Measurements from ENCODE around the gene ADAMTS15.
A peak's percentile ranks its signal among the peaks of the same experiment; 100 is the strongest.

ADAMTS15 gene

DNA sequence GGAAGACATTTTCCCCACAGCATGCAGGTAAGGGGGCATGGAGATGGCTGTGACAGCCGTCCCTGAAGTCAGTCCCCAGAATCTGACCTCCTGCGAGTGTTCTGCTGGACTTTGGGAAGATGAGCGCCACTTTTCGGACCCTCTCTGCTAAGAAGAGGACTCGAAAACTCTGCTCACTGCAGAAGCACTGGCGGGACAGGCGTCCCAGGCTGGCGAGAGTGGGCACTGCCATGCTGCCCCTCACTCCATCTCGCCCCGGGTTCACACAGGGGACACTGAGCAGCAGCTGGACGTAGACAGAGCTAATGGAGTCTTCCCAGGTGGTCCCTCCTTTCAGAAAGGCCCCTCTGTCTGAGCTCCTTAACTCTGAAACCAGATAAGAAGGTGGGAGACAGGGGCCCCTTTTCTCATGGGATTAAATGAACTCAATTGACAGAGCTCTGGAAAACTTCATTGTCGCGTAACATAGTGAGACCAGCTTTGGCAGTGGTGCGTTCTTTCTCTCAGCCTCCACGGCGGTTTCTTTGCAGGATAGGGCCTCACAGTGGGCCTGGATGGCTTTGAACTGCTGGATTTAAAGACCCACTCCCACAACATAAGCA lies 24.8 kb upstream of the ADAMTS15 start:
- TF ChIP-seq, protein P1, sequence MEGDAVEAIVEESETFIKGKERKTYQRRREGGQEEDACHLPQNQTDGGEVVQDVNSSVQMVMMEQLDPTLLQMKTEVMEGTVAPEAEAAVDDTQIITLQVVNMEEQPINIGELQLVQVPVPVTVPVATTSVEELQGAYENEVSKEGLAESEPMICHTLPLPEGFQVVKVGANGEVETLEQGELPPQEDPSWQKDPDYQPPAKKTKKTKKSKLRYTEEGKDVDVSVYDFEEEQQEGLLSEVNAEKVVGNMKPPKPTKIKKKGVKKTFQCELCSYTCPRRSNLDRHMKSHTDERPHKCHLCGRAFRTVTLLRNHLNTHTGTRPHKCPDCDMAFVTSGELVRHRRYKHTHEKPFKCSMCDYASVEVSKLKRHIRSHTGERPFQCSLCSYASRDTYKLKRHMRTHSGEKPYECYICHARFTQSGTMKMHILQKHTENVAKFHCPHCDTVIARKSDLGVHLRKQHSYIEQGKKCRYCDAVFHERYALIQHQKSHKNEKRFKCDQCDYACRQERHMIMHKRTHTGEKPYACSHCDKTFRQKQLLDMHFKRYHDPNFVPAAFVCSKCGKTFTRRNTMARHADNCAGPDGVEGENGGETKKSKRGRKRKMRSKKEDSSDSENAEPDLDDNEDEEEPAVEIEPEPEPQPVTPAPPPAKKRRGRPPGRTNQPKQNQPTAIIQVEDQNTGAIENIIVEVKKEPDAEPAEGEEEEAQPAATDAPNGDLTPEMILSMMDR (IDR thresholded peaks at IDR 0.05; ENCODE audit: low read depth, low read length, missing control alignments), result no peak
- no peak for DNase-seq (ENCODE audit: extremely low read depth, low read depth)
- no peak overlapping the region for H3K4me3 ChIP-seq (replicated peaks; ENCODE audit: low read depth, low read length)

DNA sequence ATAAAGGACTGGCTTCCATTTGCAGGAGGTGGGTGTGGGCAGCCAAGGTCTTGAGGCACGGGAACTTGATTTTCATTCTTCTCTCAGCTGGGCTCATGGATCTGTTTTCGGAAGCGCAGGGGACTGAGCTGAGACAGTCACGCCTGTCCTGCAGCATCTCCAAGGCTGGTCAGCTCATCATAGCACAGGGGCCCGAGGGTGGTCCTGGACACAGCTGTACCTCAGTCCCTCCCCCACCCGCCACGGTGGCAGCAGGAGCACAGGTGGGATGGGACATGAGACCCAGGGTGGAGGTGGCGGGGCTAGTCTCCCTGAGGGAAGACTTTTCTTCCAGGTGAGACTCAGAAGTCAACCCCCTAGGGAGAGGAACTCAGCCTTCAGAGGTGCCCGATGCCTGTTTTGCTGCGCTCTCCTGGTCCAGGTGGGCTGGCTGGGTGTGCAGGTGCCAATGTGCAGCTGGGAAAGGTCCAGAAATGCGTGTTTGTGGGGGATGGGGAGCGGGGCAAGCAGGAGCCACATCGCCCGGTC lies 23.8 kb upstream of the ADAMTS15 start:
- no peak overlapping the region for H3K4me3 ChIP-seq (replicated peaks; ENCODE audit: low read depth, low read length)
- DNase-seq (ENCODE audit: extremely low read depth, low read depth), result no peak
- TF ChIP-seq, protein P1 (IDR thresholded peaks at IDR 0.05; ENCODE audit: low read depth, low read length, missing control alignments), result no peak

DNA sequence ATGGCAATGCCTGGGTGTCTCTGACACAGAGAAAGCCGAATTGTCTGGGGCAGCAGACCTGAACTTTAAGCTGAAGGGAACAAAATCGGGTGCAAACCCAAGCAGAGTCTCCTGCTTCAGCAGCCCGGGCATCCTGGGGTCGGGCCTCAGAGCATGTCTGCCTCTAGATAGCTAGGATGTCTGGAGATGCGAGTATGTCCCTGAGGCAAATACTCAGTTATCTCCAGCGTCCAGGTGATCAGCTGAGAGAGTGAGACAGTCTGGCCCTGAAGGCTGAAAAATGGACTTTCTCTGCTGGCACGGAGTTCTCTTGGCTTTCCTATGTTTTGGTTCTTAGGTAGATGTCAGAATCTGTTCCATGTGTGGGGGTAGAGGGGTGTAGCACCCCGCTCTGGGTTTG lies 23.3 kb upstream of the ADAMTS15 start:
- TF ChIP-seq, protein P1 (IDR thresholded peaks at IDR 0.05; ENCODE audit: low read depth, low read length, missing control alignments), result no peak
- DNase-seq (ENCODE audit: extremely low read depth, low read depth), result no peak
- no peak overlapping the region for H3K4me3 ChIP-seq (replicated peaks; ENCODE audit: low read depth, low read length)

DNA sequence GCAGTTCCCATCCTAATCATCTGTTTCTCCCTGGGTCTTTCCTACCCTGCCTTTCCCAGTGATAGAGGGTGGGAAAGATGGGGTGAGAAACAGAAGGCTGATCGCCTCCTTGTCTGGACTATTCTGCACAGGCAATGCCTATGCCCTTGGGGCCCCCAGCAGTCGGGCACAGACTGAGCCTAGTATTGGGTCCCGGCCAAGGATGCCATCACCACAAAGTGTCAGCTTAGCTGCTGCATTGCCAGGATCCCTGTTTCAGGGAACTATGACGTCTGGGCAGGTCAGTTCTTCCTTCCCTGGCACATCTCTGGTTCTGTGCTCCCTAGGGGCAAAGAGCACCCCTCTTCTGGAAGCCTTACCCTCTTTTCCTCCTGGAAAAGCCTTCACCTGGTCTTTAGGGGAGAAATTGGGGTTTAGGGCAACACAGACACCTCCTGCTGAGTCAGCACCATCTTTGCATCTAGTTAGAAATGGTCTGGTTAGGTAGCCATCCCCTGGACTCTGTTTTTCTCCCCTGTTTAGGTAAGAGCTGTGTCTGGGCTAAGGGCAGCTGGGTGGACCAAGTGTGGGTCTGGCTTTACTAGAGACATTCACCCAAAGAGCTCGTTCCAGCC lies 22.1 kb upstream of the ADAMTS15 start:
- H3K4me3 ChIP-seq (replicated peaks; ENCODE audit: low read depth, low read length), result no peak overlapping the region
- no peak for DNase-seq (ENCODE audit: extremely low read depth, low read depth)
- TF ChIP-seq, protein P1 (IDR thresholded peaks at IDR 0.05; ENCODE audit: low read depth, low read length, missing control alignments), result no peak

DNA sequence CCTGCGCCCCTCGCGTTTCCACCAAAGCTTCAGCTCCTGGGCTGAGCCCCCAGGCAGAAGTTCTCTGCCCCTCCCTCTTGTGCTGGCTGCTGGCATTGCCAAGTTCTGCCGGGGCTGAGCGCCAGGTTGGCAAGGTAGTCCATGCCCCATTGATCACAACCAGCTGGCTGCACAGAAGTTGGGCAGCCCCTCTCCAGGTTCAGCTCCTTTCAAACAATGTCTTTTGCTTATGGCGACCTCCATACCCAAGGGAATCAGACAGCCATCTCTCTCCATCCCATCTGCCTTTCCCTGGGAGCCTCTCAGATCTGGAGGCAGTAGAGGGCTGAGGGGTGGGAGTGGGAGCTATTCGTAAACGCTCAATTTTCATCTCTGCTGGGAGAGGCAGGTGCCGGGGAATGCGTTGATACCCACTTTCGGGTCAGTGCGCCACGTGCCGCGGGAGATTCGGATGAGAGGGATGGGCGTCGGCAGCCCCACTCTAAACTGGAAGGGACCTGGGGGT lies 21.6 kb upstream of the ADAMTS15 start:
- TF ChIP-seq, protein P1 (IDR thresholded peaks at IDR 0.05; ENCODE audit: low read depth, low read length, missing control alignments), result no peak
- no peak overlapping the region for H3K4me3 ChIP-seq (replicated peaks; ENCODE audit: low read depth, low read length)
- no peak for DNase-seq (ENCODE audit: extremely low read depth, low read depth)

DNA sequence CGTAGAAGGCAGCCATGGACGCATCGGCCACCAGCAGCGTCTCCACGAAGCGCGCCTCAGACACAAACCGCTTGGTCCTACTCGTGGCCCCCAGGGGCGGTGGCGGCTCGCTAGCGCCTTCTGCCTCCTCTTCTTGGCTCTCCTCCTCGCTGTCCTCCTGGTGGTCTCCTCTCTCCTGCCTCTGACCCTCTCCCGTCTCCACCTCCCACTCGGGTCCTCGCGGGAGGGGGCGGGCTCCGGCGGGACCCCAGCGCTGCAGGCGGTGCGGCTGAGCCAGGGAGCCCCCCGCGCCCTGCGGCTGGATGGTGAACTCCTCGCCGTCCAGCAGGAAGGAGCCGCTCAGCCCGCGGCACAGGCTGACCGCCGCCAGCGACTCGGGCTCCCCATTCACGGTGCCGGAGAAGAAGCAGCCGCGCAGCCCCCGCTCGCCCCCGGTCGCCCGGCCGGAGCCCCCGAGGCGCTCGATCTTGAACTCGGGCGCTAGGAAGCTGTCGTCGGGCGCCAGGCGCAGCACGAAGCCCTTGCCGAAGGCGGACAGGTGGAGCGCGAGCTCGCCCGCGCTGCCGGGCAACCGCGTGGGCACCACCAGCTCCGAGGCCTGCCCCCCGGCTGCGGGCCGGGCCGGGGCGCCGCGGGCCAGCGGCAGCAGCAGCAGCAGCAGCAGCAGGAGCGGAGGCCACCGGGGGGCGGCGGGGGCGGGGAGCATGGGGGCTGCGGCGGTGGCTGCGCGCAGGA lies 20.7 kb upstream of the ADAMTS15 start:
- no peak for DNase-seq (ENCODE audit: extremely low read depth, low read depth)
- peak overlapping the region; percentile 13; the same call in 1 of the 2 replicates for H3K4me3 ChIP-seq (replicated peaks; ENCODE audit: low read depth, low read length)
- TF ChIP-seq, protein P1 (IDR thresholded peaks at IDR 0.05; ENCODE audit: low read depth, low read length, missing control alignments), result no peak
